Activated CD8-positive, alpha-beta memory T cell treated with anti-CD3 and anti-CD28 coated beads for 4 hours (primary cell): ENCODE data around the gene ERC2.

Source experiments
- DNase-seq, 2 donors: peaks; one replicate each; pipeline ENCODE4 v3.0.0-alpha.2; 2020; ENCODE audit warnings: low read depth in 2 of 2

The ERC2 gene

DNA sequence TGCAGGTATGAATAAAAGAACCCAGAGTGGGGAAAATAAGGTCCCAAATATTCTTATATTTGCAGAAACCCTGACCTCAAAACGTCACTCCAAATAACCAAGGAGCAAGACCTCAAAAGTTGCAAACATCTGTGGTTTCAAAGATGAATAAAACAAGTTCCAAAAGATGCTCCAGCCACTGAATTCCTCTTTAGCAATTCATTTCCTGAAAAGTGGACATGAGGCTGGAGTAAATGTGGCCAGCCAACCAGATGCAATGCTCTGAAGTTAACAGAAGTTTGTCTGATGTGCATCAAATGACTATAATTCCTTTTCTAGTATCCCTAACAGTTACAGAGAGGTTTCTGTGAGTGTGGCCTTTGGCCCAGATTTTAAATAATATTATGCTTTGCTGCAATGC is 910.0 kb downstream of the ERC2 start:
- no peak for DNase-seq

DNA sequence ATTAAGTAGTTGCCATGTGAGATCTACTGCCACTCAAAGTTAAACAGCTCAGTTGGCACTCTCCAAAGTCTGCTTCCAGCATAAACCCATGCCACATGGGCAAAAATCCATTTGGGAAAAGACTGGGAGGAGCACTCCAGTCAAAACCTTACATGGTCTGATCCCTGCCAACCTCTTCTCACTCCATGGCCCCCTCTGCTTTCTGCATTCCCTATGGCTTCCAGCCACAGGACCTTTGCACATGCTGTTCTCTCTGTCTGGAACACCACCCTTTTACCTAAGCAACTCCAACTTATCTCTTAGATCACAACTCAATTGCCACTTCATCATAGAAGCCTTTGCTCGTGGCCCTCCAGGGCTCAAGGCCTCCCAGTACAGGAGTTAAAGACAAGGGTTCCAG is 910.7 kb downstream of the ERC2 start:
- no peak for DNase-seq

DNA sequence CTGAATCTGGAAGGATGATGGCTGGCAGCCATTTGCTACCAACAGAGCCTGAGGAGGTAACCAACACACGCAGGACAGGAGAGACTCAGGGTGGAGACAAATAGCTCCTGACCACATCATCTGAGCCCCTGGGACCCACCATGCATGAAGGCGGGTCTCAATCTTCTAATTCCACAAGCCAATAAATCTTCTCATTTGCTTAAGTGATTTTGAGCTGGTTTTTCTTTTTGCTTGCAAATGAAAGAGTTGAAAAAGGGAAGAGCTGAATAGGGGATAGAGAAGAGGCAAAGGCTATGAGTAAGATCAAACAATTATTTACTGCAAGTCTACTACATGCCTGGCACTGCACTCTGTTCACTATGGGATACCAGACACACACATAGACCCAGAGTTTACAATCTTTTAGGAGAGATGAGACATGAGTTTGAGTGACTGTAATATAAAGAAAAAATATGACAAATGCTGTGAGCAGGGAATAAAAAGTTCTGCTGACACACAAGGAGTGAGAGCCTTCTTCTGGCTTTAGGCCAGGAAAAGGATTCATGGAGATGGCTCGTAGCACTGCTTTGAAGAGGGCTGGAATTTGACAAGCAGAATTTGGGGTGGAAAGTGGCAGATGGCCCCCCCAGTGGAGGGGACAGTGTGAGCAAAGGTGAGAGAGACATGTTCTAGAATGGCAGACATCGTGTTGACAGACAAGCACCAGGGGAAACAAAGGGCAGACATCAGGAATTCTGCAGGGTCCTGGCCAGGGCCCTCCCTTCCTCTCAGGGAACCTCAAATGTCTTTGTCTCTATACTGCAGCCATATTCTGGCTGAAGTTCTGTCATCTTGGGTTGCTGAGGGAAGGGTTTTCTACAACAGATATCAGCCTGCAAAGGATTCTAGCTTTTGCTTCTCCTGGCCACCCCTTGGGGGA is 911.4 kb downstream of the ERC2 start:
- DNase-seq = no peak

DNA sequence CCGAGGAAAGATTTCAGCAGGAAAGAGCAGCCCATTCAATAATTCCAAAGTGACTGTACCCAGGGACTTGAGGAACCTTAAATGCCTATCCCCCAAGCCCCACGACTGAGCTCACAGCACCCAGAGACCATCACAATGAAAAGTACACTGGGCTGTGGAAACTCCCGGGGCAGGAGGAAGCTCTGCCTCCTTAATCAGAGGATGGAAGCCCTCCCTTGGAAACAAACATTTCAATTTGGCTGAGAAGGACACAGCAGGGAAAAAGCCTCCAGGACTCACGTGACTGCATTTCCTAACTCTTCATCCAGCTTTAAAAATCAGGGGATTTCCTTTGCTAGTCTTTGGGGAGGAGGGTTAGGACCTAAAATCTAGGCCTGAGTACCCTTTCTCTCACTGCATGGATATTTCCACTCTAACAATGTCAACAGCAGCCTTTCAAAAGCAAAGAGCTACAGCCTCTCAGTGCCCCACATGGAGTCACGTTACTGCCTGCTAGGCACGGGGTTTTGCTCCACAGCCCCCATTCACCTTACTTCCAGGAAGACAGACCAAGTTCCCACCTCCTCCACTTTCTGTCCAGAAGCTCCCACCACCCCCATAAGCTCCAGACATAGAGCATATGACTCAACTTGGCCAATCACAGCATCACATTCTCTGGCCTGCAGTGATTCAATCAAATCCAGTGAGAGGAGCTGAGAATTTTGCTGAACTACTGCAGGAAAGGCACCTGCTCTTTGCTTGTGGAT is 912.2 kb downstream of the ERC2 start:
- no peak for DNase-seq

DNA sequence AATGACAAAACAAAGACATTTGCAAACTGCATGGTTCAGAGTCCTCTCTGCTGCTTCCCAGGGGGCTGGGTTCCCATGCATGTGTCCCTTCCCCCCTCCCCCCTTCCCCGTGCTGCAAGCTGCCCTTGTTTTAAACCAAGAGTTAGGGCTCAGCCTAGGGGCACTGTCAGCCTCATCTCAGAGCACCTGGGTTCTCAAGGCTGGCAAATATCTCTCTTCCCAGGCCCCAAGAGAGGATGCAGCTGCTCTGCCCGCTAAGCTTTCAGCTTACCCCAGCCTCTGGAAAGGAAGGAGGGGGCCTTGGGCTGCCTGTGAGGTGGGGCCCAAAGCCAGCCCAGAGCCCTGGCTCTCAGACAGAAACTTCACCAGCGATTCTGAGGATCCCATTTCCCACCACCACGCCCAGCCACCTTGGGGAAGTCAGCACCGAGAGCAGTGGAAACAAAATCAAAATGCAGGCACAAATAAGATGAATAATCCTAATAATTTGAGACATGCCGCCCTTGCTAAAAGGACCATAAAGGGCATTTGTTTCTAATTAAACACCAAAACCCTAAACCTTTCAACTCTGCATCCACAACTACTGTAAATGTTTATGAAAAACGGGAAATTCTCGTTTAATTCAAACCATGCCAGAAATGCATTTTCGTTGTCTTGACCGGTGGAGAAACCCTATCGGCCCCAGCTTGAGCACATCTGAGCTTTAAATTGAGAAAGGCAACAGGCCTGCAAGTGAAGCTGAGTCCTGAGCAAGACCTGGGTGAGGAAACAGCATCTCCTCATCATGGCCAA is 913.4 kb downstream of the ERC2 start:
- DNase-seq = no peak

DNA sequence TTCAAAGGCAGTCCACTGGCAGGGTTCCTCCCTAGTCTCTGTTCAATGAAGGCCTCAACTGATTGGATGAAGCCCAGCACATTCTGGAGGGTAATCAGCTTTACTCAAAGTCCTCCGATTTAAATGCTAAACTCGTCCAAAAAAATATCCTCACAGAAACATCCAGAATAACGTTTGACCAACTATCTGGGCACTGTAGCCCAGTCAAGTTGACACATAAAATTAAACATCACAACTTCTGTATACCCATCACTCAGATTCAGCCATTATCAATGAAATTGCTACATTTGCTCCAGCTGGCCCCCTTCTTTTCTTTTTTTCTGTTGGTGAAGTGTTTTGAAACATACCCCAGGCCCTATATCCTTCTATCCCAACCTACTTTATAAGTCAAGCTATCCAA is 916.6 kb downstream of the ERC2 start:
- no peak for DNase-seq

DNA sequence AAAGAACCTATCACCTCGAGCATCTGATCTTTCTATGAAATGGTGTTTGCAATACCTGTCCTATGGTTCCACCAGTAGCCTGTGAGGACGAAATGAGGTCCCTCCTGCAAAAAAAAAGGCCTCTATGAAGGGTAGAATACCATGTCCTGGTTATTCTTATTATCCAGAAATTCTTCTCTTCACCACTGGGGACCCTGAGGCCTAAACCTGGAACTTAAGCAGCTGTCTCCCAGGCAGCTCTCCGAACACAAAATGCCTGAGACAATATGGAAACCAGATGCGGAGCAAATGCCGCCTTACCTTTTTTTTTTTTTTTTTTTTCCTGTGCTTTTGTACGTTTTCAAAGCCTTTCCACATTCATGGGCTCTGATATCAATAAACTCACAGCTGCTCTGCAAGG is 919.1 kb downstream of the ERC2 start:
- no peak for DNase-seq

DNA sequence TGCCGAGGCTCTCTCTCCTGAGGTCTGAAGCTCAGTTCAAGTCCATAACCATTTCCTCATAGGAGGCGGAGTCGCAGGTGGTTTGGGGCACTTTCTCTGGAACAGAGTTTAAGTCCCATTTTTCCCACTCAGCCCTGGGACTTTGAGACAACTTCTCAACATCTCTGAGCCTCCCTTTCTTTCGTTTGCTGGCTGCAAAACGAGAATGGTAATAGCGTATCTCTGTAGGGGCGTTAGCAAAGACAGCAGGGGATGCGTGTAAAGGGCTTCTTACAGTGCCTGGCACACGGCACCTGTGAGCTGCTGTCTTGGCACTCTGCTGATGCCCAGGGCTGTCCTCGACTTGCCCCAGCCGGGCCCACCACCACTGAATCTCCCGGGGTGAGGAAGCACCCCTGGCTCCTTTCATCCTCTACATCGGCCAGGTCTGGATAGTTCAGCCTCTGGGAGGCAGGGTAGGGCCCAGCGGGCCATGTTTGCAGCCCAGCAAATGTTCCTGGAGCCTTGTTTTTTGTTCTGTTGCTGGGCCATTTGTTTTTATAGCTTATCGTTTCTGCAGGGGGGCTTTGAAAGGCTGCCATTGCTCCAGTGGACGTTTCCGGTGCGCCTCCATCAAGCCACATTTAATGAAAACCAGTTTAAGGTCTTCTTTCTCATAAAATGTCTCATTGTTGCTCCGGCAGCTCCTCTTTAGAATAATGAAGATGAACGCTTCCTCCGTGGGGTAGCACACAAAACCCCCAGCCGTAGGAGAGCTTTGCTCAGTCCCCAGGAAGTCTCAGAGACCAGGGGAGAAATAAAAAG is 921.2 kb downstream of the ERC2 start:
- no peak for DNase-seq

DNA sequence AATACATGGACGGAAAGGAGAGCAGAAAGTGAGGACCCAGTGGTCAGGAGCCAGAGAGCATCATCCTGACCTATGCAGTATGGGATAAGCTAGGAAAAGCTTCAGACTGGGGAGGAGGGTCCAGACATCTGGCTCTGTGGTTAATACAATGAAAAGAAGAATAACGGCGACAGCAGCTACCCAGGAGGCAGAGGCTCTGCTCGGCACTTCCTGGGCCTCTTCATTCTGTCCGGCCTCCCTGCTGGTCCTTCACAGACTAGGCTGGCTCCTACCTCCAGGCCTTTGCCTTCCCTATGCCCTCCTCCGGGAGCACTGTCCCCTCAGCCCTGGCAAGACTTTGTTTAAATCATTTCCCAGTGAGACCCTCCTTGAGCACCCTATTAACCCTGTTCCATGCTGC is 922.3 kb downstream of the ERC2 start:
- DNase-seq = no peak

DNA sequence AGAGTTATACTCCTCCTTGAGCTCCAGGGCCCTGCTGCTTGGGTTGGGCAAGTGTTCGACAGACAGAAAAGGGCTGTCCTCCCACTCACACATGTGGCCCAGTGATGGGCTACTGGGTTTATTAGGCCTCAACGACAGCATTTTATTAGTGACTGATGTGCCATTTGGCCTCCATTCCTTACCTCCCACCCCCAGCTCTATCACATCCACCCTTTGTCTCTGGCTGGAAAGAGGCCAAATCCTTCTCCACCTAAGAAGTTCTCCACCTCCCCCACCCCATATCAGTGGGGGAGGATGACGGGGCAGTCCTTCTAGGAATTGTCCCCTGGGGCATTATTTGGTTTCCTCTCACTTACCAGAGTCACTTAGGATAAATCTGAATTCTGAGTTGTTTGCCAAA is 924.0 kb downstream of the ERC2 start:
- no peak for DNase-seq

DNA sequence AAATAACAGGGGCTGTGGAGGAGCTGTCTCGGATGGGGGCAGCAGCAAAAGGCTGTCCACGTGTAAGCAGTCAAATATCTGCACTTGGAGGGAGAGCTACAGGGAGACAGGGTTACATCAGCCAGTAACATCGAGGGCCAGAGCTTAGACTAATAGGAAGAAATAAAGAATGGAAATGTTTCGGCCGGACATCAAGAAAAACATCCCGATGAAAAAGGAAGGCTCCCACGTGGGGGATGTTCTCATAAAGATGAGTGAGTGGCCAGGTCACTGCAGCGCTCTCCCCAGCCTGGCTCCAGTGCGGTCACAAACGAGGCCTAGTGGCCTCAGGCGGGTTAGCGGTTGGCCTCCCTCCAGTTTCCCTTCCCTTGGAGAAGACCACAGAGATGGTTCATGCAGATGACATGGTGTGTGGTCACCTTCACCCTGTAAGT is 925.1 kb downstream of the ERC2 start:
- no peak for DNase-seq

DNA sequence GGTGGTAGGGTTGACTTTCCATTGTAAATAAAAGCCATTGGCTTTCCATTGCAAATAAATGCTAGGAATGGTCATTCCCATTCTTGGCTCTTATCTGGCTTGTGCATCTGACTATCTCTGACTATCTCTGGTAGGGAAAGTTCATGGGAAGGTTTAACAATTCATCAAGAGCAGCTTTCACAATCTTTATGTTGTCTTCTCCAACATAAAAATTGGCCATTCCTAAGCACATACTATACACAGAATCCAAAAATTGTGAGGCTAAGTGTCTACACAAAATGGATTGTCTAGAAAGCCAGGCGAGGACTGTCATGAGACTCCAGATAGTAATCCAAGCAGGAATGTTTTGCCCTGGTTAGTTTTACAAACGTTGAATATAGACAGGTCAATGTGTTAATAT is 926.8 kb downstream of the ERC2 start:
- DNase-seq = no peak

DNA sequence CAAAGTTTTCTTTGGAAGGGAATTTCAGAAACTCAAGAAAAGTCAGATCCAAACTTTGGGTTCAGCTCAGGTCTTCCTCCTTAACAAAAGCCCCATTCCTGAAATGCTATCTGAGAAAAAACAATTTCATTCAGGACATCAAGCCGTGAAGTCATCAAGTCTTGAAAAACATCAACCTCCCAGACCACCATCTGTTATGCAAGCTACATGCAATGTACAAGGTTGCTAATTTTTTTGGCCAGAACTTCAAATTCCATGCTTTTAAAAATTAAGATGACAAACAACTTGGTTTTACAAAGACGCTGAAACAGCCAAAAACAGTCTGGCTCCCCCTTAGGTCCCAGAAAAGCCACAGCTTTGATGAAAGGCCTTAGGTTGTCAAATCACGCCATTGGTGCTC is 927.3 kb downstream of the ERC2 start:
- no peak for DNase-seq

DNA sequence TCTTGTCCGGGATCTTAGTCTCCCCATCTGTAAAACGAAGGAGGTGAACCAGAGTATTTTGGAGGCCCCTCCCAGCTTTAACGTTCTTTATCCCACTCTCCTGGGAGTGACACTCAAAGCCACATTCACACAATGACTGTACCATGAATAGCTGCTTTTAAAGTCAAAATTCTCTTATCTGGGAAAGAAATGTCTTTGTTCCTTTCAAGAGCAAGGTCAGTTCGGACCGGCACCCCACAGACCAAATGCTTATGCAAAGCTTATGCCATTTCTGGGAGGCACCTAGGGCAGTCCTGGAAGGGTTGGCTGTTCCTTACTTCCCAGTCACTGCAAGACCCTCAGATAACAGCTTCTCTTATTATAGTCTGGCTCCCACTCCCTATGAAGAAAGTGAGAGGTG is 927.7 kb downstream of the ERC2 start:
- DNase-seq = no peak

DNA sequence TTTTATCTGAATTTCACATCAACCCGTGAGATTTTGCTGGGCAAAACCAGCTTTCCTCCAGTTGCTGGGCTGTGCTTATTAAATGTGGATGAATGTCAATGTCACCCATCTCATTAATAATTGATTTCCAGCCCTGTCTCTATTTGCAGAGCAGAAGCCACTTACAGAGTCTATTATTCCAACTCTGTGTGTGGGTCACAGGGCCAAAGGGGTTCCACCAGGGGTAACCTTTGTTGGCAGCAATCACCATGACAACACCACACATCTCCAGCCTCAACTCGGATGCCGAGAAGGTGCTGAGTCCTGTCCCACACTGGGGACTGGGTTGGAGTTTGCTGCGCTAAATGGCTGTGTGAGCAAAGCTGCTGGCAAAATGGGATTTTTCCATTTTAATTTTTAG is 930.1 kb downstream of the ERC2 start:
- DNase-seq = no peak

DNA sequence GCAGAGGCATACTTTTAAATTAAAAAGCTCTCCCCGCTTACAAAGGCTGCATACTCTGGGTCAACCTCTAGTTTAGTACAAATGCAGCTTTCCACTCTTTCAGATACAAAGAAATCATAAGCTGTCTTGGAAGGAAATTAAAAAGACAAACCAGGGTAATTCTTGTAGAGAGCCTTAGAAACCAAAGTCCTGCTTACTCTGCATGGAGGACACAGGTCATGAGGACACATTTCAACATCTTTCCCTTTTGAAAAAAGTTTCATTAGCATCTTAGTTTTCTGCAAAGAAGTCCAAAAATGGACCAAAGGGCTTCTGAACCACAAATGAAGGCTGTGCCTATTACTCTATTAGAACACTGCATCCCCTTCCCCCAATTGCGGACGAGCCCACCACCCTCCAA is 930.7 kb downstream of the ERC2 start:
- no peak for DNase-seq

DNA sequence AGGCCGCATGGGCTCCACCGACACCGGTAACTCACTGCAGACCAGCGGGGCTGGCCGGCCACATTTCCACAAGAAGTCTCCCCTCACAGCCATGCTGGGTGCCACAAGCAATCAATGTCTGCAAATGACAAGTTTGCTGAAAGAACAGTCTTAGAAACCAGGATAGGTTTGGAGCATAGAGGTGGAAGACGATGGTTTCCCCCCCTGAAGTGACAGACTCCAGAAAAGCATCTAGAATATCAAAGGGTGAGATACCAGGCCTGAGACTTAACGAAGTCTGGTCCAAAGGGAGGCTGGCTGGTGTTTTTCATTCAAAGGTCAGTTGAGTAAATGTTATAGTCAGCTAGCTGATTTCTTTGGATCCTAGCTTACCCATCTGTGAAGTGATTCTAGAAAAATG is 931.1 kb downstream of the ERC2 start:
- DNase-seq = no peak

DNA sequence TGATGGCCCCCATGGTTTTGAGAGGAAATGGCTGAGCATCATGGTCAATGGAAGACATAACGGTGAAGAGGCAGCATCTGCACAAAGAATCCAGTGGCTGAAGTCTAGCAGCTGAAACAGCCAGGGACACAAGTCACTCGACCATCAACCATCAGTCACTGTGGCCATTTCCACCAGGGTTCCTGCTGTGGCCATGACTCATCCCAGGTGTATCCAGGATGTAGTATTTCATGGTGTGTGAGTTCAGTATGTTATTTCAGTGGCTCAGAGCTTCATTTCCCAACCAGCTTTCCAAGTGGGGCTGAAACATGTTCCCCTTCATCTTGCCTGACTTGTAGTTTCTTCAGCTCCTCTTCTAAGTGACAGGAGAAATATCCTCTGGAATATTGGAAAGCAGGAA is 933.4 kb downstream of the ERC2 start:
- DNase-seq = no peak

DNA sequence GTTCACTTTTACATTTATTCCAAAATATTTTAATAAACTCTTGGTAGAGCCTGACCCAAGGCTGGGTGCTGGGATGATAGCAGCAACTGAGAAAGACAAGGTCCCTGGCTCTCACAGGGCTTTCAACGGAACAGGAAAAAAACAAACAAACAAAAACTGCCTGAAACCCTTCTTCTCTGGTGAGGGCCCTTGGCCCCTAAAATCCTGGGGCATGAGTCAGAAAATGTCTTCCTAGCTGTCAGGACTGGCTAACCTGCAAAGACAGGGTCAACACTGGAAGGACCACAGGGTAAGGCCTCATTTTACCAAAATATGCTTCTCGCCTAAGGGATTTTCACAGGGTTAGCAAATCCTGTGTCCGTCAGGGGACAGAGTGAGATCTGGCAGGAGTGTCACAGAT is 935.5 kb downstream of the ERC2 start:
- no peak for DNase-seq

DNA sequence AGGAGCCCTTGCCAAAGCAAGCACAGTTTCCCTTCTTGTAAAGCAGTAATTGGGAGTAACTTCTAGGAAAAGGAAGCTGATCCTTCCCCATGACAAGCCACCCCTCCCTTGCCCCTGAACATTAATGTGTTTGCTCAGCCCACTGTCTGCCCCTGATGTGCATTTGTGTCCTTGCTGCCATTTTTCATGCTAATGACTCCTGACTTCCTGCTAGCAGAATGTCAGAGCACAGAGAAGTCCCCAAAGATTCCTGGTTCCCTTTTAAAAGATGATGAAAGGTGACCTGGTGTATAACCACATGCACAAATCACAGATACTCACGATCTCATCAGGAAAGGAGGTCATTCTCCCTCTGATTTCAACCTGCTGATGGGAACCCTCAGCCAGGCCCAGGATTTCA is 936.9 kb downstream of the ERC2 start:
- DNase-seq = no peak

DNA sequence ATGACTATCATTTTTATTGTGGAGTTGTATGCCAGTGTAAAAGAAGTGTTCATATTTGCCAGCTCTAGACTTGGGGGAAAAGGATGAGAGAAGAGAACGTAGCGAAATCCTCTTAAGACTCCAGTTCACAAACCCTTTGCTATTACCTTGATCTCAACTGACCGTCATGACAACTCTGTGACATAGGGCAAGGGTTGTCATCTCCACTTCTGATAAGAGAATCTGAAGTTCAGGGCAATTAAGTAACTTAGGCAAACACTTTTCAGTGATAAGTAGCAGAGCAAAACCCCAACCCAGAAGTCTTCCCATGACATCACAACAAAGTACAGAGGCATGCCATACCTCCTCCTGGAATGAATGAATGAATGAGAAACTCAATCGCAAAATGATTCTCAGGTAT is 940.9 kb downstream of the ERC2 start:
- no peak for DNase-seq
